Activated T-cell treated with anti-CD3 and anti-CD28 coated beads, Interleukin-2, amount 50 U/mL, for 1 hour (primary cell): Measurements from ENCODE around the gene AKAP12.

Experiments used
- DNase-seq: peaks from one replicate; pipeline ENCODE4 v3.0.0-alpha.2; 2020

AKAP12 gene

DNA sequence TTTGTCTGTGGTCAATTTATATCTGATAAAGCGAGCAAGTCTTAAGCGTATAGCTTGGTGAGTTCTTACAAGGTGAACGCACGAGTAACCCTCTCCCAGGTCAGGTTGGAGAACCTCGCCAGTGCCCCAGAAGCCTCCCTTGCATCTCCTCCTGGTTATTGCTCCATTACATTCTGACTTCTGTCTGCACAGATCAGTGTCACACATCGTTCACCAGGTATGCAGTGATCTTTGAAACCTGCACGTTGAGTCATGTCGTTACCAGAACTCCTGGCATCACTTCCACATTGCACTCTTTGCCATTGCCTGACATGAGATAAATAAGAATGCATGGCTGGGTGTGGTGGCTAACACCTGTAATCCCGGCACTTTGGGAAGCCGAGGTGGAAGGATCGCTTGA lies 44.2 kb downstream of the AKAP12 start:
- DNase-seq, result no peak

DNA sequence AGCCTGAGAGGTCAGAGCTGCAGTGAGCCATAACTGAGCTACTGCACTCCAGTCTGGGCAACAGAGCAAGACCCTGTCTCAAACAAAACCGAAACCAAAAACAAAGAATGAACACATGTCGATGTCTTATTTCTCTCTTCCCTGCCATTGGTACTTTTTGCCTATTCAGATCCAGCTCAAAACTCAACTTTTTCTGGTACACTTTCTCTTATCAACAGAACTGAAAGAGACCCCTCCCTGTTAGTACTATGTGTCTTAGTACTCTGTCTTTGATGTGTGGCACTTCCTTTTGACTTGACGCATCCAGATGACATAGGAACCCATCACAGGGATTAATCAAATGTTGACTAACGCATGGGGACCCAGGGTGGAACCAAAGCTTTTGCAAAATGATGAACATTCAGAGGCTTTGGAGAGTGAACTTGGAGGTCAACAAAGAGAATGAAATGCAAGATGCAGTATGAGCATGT lies 44.8 kb downstream of the AKAP12 start:
- DNase-seq, result no peak

DNA sequence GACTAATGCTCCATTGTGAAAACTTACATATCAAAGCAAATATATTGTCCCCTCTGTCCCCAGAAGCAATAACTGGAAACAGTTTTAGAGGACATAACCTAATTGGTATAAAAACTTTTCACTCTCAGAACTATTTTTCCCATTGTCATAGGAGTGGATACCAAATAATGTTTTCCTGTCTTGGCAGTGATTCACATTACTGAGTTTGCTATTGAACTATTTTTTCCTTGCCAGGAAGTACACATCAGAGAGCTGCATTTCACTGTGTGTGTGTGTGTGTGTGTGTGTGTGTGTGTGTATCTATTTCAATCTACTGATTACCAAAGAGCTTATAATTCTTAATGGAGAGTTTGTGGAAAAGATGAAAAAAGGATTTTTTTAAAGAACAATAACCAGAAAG lies 45.4 kb downstream of the AKAP12 start:
- no peak for DNase-seq

- no peak for DNase-seq
Observed at GRCh38 chr6:151286214-151286613, 46.4 kb downstream of the AKAP12 start.

- DNase-seq, result no peak
Observed at GRCh38 chr6:151288712-151289398, 49.1 kb downstream of the AKAP12 start.

GRCh38 chr6:151289399-151290007 lies 49.7 kb downstream of the AKAP12 start:
- DNase-seq, result no peak

DNA sequence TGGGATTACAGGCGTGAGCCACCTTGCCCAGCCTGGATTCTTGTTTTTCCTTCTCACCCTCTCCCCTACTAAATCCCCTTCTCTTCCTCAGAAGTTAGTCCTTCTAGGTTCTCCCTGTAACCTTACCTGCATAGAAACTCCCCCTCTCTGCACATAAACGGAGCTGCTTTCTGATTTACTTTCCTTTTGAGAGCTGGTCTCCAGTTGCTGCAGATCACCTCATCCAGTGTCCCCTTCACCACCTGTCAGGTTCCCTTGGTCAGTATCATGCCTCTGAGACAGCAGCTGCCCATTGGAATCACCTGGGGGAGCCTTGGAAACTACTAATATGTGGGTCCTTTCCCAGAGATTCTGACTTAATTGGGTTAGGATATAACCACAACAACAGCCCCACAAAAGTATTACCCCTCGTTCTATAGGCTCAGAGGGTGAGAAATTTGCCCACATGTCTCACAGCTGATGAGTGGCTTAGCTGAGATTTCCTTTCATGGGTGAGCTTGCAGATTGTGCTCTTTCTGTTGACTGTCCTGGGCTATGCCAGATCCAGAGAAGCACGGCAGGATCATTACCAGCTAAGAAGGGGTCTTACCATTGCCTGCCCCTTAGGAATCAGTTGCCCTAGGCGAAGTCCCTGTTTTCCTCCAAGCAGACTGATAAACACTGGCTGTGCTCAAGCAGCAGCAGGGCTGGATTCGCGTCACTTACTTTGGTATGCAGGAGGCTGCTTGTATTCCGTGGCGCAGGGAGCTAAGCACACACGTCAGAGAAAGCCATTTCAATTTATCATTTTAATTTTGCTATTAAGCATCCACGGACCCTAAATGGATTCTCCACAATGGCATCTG lies 51.3 kb downstream of the AKAP12 start:
- no peak for DNase-seq

GRCh38 chr6:151291722-151292059 lies 51.9 kb downstream of the AKAP12 start:
- no peak for DNase-seq

- DNase-seq, result no peak
Observed at GRCh38 chr6:151292974-151293687, 53.4 kb downstream of the AKAP12 start.

DNA sequence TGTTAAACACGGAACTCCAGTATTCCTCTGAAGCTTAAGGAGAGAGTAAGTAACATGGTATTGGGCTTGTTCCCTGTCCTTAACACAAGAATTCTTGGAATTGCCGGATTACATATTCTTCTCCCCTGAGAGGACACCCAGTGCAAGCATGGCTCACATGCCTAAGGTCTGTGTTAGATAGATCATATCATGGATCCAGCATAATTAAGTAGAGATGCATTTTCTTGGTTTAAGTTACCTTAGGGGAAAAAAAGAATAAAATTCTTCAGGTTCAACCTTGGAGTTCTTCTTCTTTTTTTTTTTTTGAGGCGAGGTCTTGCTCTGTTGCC lies 53.9 kb downstream of the AKAP12 start:
- DNase-seq, result no peak

DNA sequence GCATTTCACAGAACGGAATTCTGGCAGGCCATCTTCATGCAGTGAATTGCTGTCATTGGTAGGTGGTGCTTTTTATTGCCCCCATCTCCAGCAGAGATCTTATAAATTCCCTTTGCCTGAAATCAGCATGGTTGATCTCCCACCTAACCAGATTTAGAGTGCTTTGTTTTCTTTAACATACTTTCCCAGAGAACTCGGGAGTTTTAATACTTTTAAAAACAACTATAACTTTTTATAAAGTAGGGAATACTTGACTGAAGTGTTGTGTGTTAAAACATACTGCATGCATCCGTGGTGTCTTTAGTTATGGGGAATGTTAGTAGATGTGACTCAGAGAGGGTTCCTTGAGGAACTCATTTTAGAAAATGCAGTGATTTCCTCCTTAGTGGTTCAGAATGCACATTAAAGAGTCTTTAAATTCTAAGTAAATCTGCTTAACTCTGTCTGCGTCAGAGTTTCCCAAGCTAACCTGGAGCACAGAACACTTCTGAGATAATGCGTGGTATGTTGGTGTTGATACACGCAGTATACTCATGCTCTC lies 54.9 kb downstream of the AKAP12 start:
- DNase-seq, result no peak

DNA sequence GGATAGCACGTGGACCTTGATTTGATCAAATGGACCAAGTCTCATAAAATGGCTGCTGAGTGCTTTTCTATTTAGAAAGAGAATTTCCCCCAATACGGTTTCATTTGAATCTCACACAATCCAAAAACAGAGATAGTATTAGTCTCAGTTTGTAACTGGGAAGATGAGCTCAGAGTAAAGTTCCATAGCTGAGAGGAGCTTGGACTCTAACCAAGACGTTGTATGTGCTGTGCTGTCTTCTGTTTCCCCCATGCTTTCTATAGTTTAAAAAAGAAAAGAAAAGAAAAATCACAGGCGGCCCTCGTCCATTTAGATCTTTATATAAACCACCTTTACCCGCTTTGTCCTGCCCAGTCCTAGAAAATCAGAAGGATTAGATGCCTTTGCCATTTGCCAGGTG lies 58.1 kb downstream of the AKAP12 start:
- DNase-seq, result no peak

DNA sequence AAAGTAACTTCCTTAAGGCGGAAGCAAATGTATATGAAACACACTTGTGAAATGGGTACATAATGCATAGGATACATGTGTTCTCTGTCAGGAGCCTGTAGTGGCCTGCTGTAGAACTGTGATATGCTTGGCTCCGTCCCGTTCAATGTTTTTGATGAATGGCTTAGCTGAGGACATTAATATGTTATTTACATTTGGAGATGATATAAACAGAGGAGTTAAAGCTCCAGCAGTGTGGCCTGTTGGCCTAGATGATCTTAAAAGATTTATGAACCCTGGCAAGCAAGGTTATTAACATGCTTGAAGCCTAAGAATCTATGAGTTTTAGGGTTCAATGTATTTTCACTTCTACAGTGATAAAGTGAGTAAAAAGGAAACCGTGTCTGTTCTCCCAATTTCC lies 59.2 kb downstream of the AKAP12 start:
- DNase-seq, result no peak

DNA sequence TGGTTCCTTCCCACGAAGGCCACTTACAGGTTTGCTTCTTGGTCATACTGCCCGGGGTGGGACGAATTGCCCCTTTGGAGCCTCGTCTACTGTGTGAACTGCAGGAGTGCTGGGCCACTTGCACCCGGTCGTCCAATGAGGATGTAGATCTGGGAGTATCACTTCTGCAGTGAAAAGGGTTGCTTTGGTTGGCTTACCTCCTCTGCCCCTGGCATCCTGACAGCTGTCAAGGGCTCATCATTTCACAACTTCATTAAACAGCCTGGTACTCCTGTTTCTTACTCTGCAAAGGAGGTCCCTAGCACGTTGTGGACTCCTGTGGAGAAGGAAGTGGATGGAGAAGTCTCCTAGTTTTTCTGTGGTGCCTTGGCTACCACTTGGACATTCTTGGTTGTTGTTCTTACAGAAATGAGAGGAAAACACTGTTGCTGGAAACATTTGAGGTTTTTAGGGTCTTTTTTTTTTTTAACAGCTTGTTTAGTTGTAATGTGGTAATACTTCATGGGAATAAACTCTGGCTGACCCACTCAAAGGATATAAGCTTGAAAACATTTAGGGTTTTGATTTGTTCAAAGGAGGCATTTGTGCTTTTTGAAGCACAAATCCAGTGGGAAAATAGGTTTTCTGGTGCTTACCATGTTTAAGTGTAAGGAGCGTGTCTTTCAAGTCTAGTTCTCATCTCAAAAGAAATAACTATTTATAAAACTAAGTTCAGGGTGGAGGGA lies 60.7 kb downstream of the AKAP12 start:
- no peak for DNase-seq

GRCh38 chr6:151301547-151301946 lies 61.8 kb downstream of the AKAP12 start:
- DNase-seq, result no peak

- DNase-seq, result no peak
Observed at GRCh38 chr6:151303231-151303630, 63.5 kb downstream of the AKAP12 start.

- DNase-seq, result no peak
Observed at GRCh38 chr6:151306269-151306783, 66.6 kb downstream of the AKAP12 start.

DNA sequence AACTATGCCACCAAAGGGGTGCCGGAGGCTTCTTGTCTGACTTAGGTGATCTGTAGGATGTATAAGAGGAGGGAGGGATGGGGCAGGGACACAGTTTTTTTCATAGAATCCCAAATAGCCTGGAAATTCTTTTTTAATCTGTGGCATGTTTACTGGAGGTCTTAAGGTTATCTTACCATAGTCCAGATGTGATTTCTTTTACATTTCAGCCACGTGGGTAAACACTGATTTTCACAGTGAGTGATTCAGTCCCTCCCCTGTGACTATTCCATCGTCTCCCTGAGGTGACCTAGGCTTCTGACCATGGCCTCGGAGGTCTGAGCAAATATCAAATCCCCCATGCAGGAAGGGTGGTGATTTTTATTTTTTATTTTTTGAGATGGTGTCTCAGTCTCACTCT lies 67.7 kb downstream of the AKAP12 start:
- no peak for DNase-seq

- DNase-seq, result no peak
Observed at GRCh38 chr6:151309619-151310018, 69.9 kb downstream of the AKAP12 start.

GRCh38 chr6:151310279-151310678 lies 70.5 kb downstream of the AKAP12 start:
- no peak for DNase-seq

DNA sequence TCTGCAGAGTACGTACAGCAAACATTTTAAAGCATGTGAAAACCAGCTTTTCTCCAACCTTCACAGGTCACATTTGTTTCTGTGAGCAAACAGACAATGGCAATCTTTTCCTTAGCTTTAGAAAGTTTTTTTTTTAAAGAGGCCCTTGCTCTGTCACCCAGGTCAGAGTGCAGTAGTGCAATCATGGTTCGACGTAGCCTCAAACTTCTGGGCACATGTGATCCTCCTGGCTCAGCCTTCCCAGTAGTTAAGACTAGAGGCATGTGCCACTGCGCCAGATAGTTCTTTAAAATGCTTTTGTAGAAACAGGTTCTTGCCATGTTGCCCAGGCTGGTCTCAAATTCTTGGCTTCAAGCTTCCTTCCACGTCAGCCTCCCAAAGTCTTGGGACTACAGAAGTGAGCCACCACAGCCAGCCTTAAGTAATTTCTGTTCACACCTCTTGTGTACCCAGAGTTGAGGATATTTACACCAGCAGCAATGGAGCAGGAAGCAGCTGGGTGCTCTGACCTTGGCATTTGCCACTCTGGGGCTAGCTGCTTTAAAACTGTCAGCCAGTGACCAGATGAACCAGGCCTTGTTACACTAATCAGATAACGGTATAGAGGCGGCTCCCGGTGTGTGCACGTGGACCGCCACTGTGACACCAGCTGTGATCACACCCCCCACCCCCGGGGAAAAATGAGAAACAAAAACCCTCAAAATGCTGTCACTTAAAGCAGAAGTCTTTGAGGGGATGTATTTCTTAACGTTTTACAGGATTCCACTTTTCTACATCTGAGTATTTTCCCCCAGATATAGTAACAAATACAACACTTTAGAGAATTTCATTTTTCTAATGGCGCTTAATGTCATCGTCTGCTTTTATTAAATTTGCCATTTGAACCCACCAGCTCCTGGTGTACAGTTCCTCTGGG lies 71.3 kb downstream of the AKAP12 start:
- DNase-seq, result no peak
